ENCODE measurements around the gene GRAMD1C. TPM values are rescaled to one million over a fixed set of nuclear protein-coding genes. Genes with fewer than 3 reads are reported as not detected.
A peak's percentile ranks its signal among the peaks of the same experiment; 100 is the strongest.

Gene GRAMD1C
- total RNA-seq, 1 experiment from 2014 or later = 4.0 TPM

DNA sequence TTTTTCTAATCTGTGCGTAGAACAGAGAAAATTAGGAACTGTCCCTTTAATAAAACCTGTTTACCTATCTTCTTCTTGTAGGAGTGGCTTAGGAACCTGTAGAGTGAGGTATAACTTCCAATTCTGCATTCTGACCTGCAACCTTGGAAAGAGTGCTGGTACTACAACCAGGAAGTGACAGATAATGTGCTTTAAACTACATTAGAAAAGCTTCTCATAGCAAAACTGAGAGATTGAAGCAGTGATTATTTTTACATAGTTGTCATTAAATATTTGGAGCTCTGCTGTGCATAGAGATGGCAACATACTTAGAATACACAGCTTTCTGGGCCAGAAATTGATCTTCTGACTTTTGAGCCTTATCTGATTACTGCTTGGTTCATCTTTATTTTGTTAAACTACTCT is 58.8 kb downstream of the GRAMD1C start:
- H3K9me3 ChIP-seq (ENCODE audit: low read length) = no peaks in the 10 kb centered on the region
- DNase-seq = no peak
- H3K36me3 ChIP-seq (ENCODE audit: insufficient read depth, low read length) = no peaks in the 10 kb centered on the region
- peaks cover 6% of the 10 kb centered on the region; the same call in 1 of the 2 replicates for H3K4me1 ChIP-seq (ENCODE audit: low read length)
- H3K9me2 ChIP-seq (replicated peaks; ENCODE audit: insufficient read depth, low read length) = no peaks in the 10 kb centered on the region
- no peak overlapping the region for H3K27ac ChIP-seq (ENCODE audit: low read length)
- peak overlapping the region; percentile 55 for H3K4me2 ChIP-seq (ENCODE audit: low read depth, low read length, poor library complexity, severe bottlenecking)
- H3K9ac ChIP-seq (ENCODE audit: low read length) = no peak overlapping the region
- H4K20me1 ChIP-seq (ENCODE audit: insufficient read depth, low read depth, low read length) = no peaks in the 10 kb centered on the region
- H3K79me2 ChIP-seq (ENCODE audit: low read length) = no peaks in the 10 kb centered on the region
- peak overlapping the region; percentile 68 for H2AFZ ChIP-seq (ENCODE audit: low read length)
- H3K27me3 ChIP-seq (ENCODE audit: low read length) = no peaks in the 10 kb centered on the region
- H3K4me3 ChIP-seq (ENCODE audit: low read length) = peak overlapping the region; percentile 44; the same call in 1 of the 2 replicates

DNA sequence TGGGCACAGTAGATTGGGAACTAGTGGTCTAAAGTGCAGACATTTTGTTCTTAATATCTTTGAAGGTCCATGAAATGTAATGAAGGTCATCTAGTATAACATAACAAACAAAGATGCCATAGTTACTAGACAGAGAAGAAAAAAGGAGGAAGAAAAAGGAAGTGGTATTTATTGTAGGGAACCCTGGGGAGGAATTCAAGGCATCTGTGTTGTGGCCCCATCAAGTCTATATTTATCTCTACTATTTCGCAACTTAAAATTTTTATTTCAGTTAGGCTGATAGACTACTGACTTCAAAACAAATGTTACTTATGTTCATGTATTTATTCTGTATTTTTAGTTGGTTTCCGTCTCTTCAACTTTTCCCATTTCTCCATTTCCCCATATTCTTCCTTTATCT is 60.3 kb downstream of the GRAMD1C start:
- Histone ChIP-seq H3K27me3 (ENCODE audit: low read length) (no peaks in the 10 kb centered on the region), H4K20me1 (ENCODE audit: insufficient read depth, low read depth, low read length) (no peaks in the 10 kb centered on the region), H2AFZ (ENCODE audit: low read length) (no peak overlapping the region), H3K27ac (ENCODE audit: low read length) (no peak overlapping the region), H3K9ac (ENCODE audit: low read length) (no peak overlapping the region), H3K4me3 (ENCODE audit: low read length) (no peak overlapping the region), H3K79me2 (ENCODE audit: low read length) (no peaks in the 10 kb centered on the region), H3K36me3 (ENCODE audit: insufficient read depth, low read length) (no peaks in the 10 kb centered on the region), H3K9me2 (replicated peaks; ENCODE audit: insufficient read depth, low read length) (no peaks in the 10 kb centered on the region), H3K9me3 (ENCODE audit: low read length) (no peaks in the 10 kb centered on the region), H3K4me2 (ENCODE audit: low read depth, low read length, poor library complexity, severe bottlenecking) (no peak overlapping the region), H3K4me1 (ENCODE audit: low read length) (peaks cover 6% of the 10 kb centered on the region; the same call in 1 of the 2 replicates)
- no peak for DNase-seq

DNA sequence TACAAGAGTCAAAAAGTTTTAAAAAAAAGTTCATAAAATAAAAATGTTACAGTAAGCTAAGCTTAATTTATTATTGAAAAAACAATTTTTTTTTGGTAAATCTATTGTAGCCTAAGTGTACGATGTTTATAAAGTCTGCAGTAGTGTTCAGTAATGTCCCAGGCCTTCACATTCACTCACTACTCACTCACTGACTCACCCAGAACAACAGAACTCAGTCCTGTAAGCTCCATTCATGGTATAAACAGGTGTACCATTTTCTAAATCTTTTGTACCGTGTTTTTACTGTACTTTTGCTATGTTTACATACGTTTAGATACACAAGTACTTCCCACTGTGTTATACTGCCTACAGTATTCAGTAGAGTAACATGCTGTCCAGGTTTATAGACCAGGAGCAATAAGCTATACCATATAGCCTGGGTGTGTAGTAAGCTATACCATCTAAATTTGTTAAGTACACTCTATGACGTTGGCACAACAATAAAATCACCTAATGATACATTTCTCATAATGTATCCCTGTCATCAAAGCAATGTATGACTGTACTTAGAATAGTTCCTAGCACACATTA is 68.1 kb downstream of the GRAMD1C start:
- Histone ChIP-seq H3K9ac (ENCODE audit: low read length) (no peak overlapping the region), H3K4me1 (ENCODE audit: low read length) (no peaks in the 10 kb centered on the region), H3K9me2 (replicated peaks; ENCODE audit: insufficient read depth, low read length) (no peaks in the 10 kb centered on the region), H3K4me2 (ENCODE audit: low read depth, low read length, poor library complexity, severe bottlenecking) (no peak overlapping the region), H3K4me3 (ENCODE audit: low read length) (no peak overlapping the region), H3K36me3 (ENCODE audit: insufficient read depth, low read length) (no peaks in the 10 kb centered on the region), H2AFZ (ENCODE audit: low read length) (no peak overlapping the region), H3K27me3 (ENCODE audit: low read length) (no peaks in the 10 kb centered on the region), H3K27ac (ENCODE audit: low read length) (no peak overlapping the region), H3K79me2 (ENCODE audit: low read length) (no peaks in the 10 kb centered on the region), H4K20me1 (ENCODE audit: insufficient read depth, low read depth, low read length) (no peaks in the 10 kb centered on the region), H3K9me3 (ENCODE audit: low read length) (no peaks in the 10 kb centered on the region)
- DNase-seq = no peak

DNA sequence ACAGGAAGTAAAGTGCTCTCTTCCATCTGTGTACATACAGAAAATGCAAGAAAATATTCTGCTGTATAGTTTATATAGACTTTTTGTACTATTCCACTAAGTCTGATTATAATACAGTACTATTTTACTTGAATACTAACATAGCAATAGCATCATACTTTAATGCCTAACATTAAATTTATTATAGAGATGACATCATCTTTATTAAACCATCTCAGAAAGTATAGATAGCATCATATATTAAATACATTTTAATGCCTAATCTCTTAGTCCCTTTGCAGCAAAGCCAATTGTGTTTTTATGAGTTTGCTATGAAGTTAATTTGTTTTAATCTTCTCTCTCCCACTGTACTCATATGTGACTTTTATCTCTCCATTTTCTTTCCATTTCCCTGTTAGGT is 69.5 kb downstream of the GRAMD1C start:
- Histone ChIP-seq H3K79me2 (ENCODE audit: low read length) (no peaks in the 10 kb centered on the region), H4K20me1 (ENCODE audit: insufficient read depth, low read depth, low read length) (no peaks in the 10 kb centered on the region), H3K27ac (ENCODE audit: low read length) (no peak overlapping the region), H3K9me2 (replicated peaks; ENCODE audit: insufficient read depth, low read length) (no peaks in the 10 kb centered on the region), H3K4me2 (ENCODE audit: low read depth, low read length, poor library complexity, severe bottlenecking) (no peak overlapping the region), H3K27me3 (ENCODE audit: low read length) (no peaks in the 10 kb centered on the region), H3K9me3 (ENCODE audit: low read length) (no peaks in the 10 kb centered on the region), H3K4me3 (ENCODE audit: low read length) (no peak overlapping the region), H3K4me1 (ENCODE audit: low read length) (no peaks in the 10 kb centered on the region), H2AFZ (ENCODE audit: low read length) (no peak overlapping the region), H3K9ac (ENCODE audit: low read length) (no peak overlapping the region), H3K36me3 (ENCODE audit: insufficient read depth, low read length) (no peaks in the 10 kb centered on the region)
- DNase-seq = no peak

DNA sequence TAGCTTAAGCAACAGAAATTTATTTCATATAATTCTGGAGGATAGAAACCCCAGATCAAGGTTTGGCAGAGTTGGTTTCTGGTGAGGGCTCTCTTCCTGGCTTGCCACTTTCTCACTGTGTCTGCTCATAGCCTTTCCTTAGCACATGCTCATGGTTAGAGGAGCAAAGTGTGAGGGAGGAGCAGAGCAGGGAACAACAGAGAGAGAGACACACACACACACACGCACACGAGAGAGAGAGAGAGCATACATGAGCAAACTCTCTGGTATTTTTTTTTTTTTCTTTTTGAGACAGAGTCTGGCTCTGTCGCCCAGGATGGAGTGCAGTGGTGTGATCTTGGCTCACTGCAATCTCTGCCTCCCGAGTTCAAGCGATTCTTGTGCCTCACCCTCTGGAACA is 72.4 kb downstream of the GRAMD1C start:
- Histone ChIP-seq H3K79me2 (ENCODE audit: low read length) (no peaks in the 10 kb centered on the region), H3K4me2 (ENCODE audit: low read depth, low read length, poor library complexity, severe bottlenecking) (no peak overlapping the region), H3K27ac (ENCODE audit: low read length) (no peak overlapping the region), H4K20me1 (ENCODE audit: insufficient read depth, low read depth, low read length) (no peaks in the 10 kb centered on the region), H3K4me1 (ENCODE audit: low read length) (no peaks in the 10 kb centered on the region), H3K36me3 (ENCODE audit: insufficient read depth, low read length) (no peaks in the 10 kb centered on the region), H3K9me2 (replicated peaks; ENCODE audit: insufficient read depth, low read length) (no peaks in the 10 kb centered on the region), H3K27me3 (ENCODE audit: low read length) (no peaks in the 10 kb centered on the region), H3K9ac (ENCODE audit: low read length) (no peak overlapping the region), H3K4me3 (ENCODE audit: low read length) (no peak overlapping the region), H2AFZ (ENCODE audit: low read length) (no peak overlapping the region), H3K9me3 (ENCODE audit: low read length) (no peaks in the 10 kb centered on the region)
- DNase-seq = no peak

DNA sequence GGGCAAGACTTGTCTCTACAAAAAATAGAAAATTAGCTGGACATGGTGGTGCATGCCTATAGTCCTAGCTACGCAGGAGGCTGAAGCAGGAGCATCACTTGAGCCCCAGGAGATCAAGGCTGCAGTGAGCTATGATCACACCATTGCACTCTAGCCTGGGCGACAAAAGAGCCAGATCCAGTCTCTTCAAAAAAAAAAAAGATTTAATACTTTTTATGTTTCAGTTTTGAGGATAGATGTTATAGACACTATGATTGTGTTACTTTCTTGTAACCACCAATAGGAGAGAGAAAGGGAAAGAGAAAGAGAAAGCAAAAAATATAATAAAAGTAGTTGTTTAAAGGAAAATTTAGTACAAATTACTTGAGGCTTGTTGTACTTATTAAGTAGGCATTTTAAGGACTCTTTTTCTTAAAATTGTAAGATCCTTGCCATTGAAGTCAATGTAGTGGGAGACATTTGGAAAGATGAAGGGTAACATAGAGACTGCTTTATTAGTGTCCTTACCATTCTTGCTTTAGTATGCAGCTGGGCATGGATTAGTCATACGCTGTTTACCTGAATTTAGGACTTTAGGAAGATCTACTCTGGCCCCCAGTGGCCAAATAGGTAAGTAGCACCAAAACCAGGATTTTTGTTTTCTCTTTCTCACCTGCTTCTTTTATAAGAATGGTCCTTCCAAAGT is 74.1 kb downstream of the GRAMD1C start:
- H3K4me1 ChIP-seq (ENCODE audit: low read length) = no peaks in the 10 kb centered on the region
- H3K27me3 ChIP-seq (ENCODE audit: low read length) = no peaks in the 10 kb centered on the region
- no peak overlapping the region for H2AFZ ChIP-seq (ENCODE audit: low read length)
- peak; percentile 79 for DNase-seq
- H4K20me1 ChIP-seq (ENCODE audit: insufficient read depth, low read depth, low read length) = no peaks in the 10 kb centered on the region
- H3K27ac ChIP-seq (ENCODE audit: low read length) = no peak overlapping the region
- no peaks in the 10 kb centered on the region for H3K9me2 ChIP-seq (replicated peaks; ENCODE audit: insufficient read depth, low read length)
- H3K79me2 ChIP-seq (ENCODE audit: low read length) = no peaks in the 10 kb centered on the region
- H3K4me3 ChIP-seq (ENCODE audit: low read length) = no peak overlapping the region
- H3K4me2 ChIP-seq (ENCODE audit: low read depth, low read length, poor library complexity, severe bottlenecking) = peak overlapping the region; percentile 24
- no peaks in the 10 kb centered on the region for H3K9me3 ChIP-seq (ENCODE audit: low read length)
- no peaks in the 10 kb centered on the region for H3K36me3 ChIP-seq (ENCODE audit: insufficient read depth, low read length)
- H3K9ac ChIP-seq (ENCODE audit: low read length) = no peak overlapping the region

DNA sequence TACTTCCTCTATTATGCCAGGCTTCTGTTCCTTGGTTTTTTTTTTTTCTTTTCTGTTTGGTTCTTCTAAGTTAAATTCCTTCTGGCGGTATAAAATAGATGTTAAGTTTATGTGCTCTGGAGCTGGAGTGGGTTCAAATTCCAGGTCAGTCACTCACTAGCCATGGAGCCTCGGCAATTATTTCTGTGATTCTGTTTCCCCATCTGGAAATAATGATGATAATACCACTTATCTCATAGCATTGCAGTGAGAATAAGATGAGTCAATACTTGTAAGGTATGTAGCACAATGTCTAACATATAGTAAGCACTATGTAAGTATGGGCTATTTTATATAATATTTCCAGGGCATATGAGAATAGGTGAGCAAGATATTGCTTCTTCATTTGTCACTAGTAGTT is 76.1 kb downstream of the GRAMD1C start:
- Histone ChIP-seq H4K20me1 (ENCODE audit: insufficient read depth, low read depth, low read length) (no peaks in the 10 kb centered on the region), H3K36me3 (ENCODE audit: insufficient read depth, low read length) (no peaks in the 10 kb centered on the region), H3K27ac (ENCODE audit: low read length) (no peak overlapping the region), H3K9me2 (replicated peaks; ENCODE audit: insufficient read depth, low read length) (no peaks in the 10 kb centered on the region), H3K4me1 (ENCODE audit: low read length) (no peaks in the 10 kb centered on the region), H3K4me2 (ENCODE audit: low read depth, low read length, poor library complexity, severe bottlenecking) (no peak overlapping the region), H3K4me3 (ENCODE audit: low read length) (no peak overlapping the region), H3K9ac (ENCODE audit: low read length) (no peak overlapping the region), H3K9me3 (ENCODE audit: low read length) (no peaks in the 10 kb centered on the region), H3K79me2 (ENCODE audit: low read length) (no peaks in the 10 kb centered on the region), H2AFZ (ENCODE audit: low read length) (no peak overlapping the region), H3K27me3 (ENCODE audit: low read length) (no peaks in the 10 kb centered on the region)
- DNase-seq = no peak

DNA sequence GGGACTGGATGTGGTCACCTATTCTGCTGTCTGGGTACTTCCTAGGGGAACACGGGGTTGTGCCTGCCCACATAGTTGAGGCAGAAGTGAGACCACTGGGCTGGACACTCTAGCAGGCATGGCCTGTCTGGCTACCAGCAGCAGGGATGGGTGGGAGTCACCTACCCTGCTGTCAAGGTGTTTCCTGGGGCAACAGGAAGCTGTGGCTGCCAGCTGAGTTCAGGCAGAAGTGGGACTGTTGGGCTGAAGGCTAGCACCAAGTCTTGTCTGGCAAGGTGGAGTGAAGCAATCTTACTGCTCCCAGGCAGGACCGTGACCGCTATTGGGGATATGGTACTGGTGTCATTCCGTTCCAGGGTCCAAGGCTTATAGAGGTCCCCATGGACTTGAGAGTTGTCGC is 89.0 kb downstream of the GRAMD1C start:
- Histone ChIP-seq H3K4me3 (ENCODE audit: low read length) (no peak overlapping the region), H3K4me1 (ENCODE audit: low read length) (no peaks in the 10 kb centered on the region), H3K4me2 (ENCODE audit: low read depth, low read length, poor library complexity, severe bottlenecking) (no peak overlapping the region), H3K79me2 (ENCODE audit: low read length) (no peaks in the 10 kb centered on the region), H3K9me2 (replicated peaks; ENCODE audit: insufficient read depth, low read length) (no peaks in the 10 kb centered on the region), H3K9ac (ENCODE audit: low read length) (no peak overlapping the region), H3K36me3 (ENCODE audit: insufficient read depth, low read length) (no peaks in the 10 kb centered on the region), H2AFZ (ENCODE audit: low read length) (no peak overlapping the region), H4K20me1 (ENCODE audit: insufficient read depth, low read depth, low read length) (no peaks in the 10 kb centered on the region), H3K27me3 (ENCODE audit: low read length) (no peaks in the 10 kb centered on the region), H3K9me3 (ENCODE audit: low read length) (peaks cover 8% of the 10 kb centered on the region; the same call in 1 of the 2 replicates), H3K27ac (ENCODE audit: low read length) (no peak overlapping the region)
- DNase-seq = no peak

Data from Karpas-422 (cell line).